ENCODE data around the gene LIG3. TPM values are rescaled to one million over a fixed set of nuclear protein-coding genes. Genes with fewer than 3 reads are reported as not detected.

The LIG3 gene
- total and polyA plus RNA-seq, 4 donors = 3.1 to 21.2 (median 7.6) TPM

GRCh38 chr17:35028531-35029262, 48.4 kb downstream of the LIG3 start:
- 82% methylated on average over 3 of the region's 3 CpGs for WGBS
- Histone ChIP-seq H3K27ac (ENCODE audit: low read depth in 1 of 2, low read length in 2 of 2) (no peak overlapping the region), H3K9ac (ENCODE audit: low read depth in 1 of 2, low read length in 2 of 2) (no peak overlapping the region), H3K9me3 (ENCODE audit: control insufficient read depth in 4 of 4, low read length in 3 of 4) (no peaks in the 10 kb centered on the region), H3K4me3 (ENCODE audit: low read depth in 1 of 3, low read length in 3 of 3) (no peak overlapping the region), H3K4me1 (ENCODE audit: control insufficient read depth in 4 of 4, insufficient read depth in 4 of 4, low read length in 3 of 4) (no peaks in the 10 kb centered on the region), H3K36me3 (ENCODE audit: control insufficient read depth in 4 of 4, insufficient read depth in 3 of 4, low read depth in 1 of 4, low read length in 3 of 4) (peaks cover 6 to 21% (median 8%) of the 10 kb centered on the region in 4 donors), H3K27me3 (ENCODE audit: control insufficient read depth in 4 of 4, insufficient read depth in 4 of 4, low read length in 3 of 4) (no peaks in the 10 kb centered on the region)
- TF ChIP-seq NR2F2 (IDR thresholded peaks at IDR 0.05) (no peak), RXRA (IDR thresholded peaks at IDR 0.05) (no peak), GABPA (IDR thresholded peaks at IDR 0.05 in 1 of 2, conservative IDR thresholded peaks at IDR 0.05 in 1 of 2) (no peak), FOXA2 (IDR thresholded peaks at IDR 0.05) (no peak), SP1 (IDR thresholded peaks at IDR 0.05) (no peak), FOXA1 (IDR thresholded peaks at IDR 0.05) (no peak), YY1 (IDR thresholded peaks at IDR 0.05) (no peak), CTCF (IDR thresholded peaks at IDR 0.05; ENCODE audit: low read depth, low read length, missing input control) (no peak), ATF3 (IDR thresholded peaks at IDR 0.05) (no peak), EGR1 (IDR thresholded peaks at IDR 0.05; ENCODE audit: low read depth in 2 of 2) (no peak), RAD21 (IDR thresholded peaks at IDR 0.05) (no peak), TAF1 (conservative IDR thresholded peaks at IDR 0.05) (no peak), HNF4A (conservative IDR thresholded peaks at IDR 0.05) (no peak), ZBTB33 (IDR thresholded peaks at IDR 0.05) (no peak), HNF4G (IDR thresholded peaks at IDR 0.05) (no peak), JUND (IDR thresholded peaks at IDR 0.05) (no peak)
- TF ChIP-seq, protein P1, sequence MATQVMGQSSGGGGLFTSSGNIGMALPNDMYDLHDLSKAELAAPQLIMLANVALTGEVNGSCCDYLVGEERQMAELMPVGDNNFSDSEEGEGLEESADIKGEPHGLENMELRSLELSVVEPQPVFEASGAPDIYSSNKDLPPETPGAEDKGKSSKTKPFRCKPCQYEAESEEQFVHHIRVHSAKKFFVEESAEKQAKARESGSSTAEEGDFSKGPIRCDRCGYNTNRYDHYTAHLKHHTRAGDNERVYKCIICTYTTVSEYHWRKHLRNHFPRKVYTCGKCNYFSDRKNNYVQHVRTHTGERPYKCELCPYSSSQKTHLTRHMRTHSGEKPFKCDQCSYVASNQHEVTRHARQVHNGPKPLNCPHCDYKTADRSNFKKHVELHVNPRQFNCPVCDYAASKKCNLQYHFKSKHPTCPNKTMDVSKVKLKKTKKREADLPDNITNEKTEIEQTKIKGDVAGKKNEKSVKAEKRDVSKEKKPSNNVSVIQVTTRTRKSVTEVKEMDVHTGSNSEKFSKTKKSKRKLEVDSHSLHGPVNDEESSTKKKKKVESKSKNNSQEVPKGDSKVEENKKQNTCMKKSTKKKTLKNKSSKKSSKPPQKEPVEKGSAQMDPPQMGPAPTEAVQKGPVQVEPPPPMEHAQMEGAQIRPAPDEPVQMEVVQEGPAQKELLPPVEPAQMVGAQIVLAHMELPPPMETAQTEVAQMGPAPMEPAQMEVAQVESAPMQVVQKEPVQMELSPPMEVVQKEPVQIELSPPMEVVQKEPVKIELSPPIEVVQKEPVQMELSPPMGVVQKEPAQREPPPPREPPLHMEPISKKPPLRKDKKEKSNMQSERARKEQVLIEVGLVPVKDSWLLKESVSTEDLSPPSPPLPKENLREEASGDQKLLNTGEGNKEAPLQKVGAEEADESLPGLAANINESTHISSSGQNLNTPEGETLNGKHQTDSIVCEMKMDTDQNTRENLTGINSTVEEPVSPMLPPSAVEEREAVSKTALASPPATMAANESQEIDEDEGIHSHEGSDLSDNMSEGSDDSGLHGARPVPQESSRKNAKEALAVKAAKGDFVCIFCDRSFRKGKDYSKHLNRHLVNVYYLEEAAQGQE (IDR thresholded peaks at IDR 0.05) = no peak
- TF ChIP-seq, protein P2, sequence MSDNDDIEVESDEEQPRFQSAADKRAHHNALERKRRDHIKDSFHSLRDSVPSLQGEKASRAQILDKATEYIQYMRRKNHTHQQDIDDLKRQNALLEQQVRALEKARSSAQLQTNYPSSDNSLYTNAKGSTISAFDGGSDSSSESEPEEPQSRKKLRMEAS (IDR thresholded peaks at IDR 0.05) = no peak
- no peak for DNase-seq (ENCODE audit: low spot score)
